ENCODE results near the gene TMEM221.

- TF ChIP-seq, protein P1, sequence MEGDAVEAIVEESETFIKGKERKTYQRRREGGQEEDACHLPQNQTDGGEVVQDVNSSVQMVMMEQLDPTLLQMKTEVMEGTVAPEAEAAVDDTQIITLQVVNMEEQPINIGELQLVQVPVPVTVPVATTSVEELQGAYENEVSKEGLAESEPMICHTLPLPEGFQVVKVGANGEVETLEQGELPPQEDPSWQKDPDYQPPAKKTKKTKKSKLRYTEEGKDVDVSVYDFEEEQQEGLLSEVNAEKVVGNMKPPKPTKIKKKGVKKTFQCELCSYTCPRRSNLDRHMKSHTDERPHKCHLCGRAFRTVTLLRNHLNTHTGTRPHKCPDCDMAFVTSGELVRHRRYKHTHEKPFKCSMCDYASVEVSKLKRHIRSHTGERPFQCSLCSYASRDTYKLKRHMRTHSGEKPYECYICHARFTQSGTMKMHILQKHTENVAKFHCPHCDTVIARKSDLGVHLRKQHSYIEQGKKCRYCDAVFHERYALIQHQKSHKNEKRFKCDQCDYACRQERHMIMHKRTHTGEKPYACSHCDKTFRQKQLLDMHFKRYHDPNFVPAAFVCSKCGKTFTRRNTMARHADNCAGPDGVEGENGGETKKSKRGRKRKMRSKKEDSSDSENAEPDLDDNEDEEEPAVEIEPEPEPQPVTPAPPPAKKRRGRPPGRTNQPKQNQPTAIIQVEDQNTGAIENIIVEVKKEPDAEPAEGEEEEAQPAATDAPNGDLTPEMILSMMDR (IDR thresholded peaks at IDR 0.05), result no peak
- TF ChIP-seq POLR2AphosphoS5 (IDR thresholded peaks at IDR 0.05), result no peak
- TF ChIP-seq POLR2A (IDR thresholded peaks at IDR 0.05), result no peak
- TF ChIP-seq EP300 (IDR thresholded peaks at IDR 0.05), result no peak
Measured at GRCh38 chr19:17454576-17455071, 6.2 kb upstream of the TMEM221 start.

Data from sigmoid colon (tissue), 4 donors.